IMR-90 (cell line): Measurements from ENCODE around the gene F5. TPM values are rescaled to one million over a fixed set of nuclear protein-coding genes. Genes with fewer than 3 reads are reported as not detected.

ENCODE experiments used
- ATAC-seq: fragments of 200-7000 bp; cut with Tn5 transposase; 2 replicates; pipeline ENCODE4 v1.9.1; 2020; ENCODE audit warnings: low read depth, mild to moderate bottlenecking, moderate library complexity
- BruUV-seq: library from RNA; stranded (reverse); fragments of 400-500 nt; replicated peaks from 2 replicates; lab custom pipeline; 2021; lab: Mats Ljungman, UMichigan
- CTCF ChIA-PET: fragments of 300-600 bp; formaldehyde crosslinking; extraction: SDS; loops from one replicate; lab custom pipeline; 2021; ENCODE audit warnings: antibody characterized with exemption; lab: Yijun Ruan, JAX
- POLR2A ChIA-PET: fragments of 300-600 bp; sonication (Branson Sonifier 250); formaldehyde crosslinking; loops from one replicate; lab custom pipeline; 2022; ENCODE audit warnings: antibody characterized with exemption; ENCODE audit not compliant: unreplicated experiment; lab: Charles Lee
- DNase-seq: peaks from one replicate; pipeline ENCODE4 v3.0.0; 2013
- H2AFZ ChIP-seq: replicated peaks from 2 replicates; pipeline ENCODE3; 2013; ENCODE audit warnings: low read length, mild to moderate bottlenecking; ENCODE audit not compliant: poor library complexity
- H2AK5ac ChIP-seq: 2 replicates; pipeline ENCODE4 v1.6.1; 2013; ENCODE audit warnings: low read depth, low read length, inconsistent platforms
- H2AK9ac ChIP-seq: replicated peaks from 2 replicates; pipeline ENCODE3; 2013; ENCODE audit warnings: mild to moderate bottlenecking, low read depth, low read length, moderate library complexity; ENCODE audit not compliant: poor library complexity
- H2BK120ac ChIP-seq: 2 replicates; pipeline ENCODE4 v1.6.1; 2013; ENCODE audit warnings: low read depth, low read length, inconsistent platforms
- H2BK15ac ChIP-seq: 3 replicates; pipeline ENCODE4 v1.6.1; 2013; ENCODE audit warnings: low read depth, low read length, inconsistent platforms
- H2BK20ac ChIP-seq: 2 replicates; pipeline ENCODE4 v1.6.1; 2013; ENCODE audit warnings: low read depth, mild to moderate bottlenecking, inconsistent platforms, low read length, moderate library complexity
- H2BK5ac ChIP-seq: 2 replicates; pipeline ENCODE4 v1.6.1; 2013; ENCODE audit warnings: mild to moderate bottlenecking, low read depth, low read length, inconsistent platforms; ENCODE audit not compliant: poor library complexity, severe bottlenecking
- H3K14ac ChIP-seq: replicated peaks from 2 replicates; pipeline ENCODE4 v1.6.1; 2013; ENCODE audit warnings: low read depth, low read length, inconsistent platforms
- H3K18ac ChIP-seq: 2 replicates; pipeline ENCODE4 v1.6.1; 2013; ENCODE audit warnings: low read depth, low read length, control low read depth
- H3K23ac ChIP-seq: 2 replicates; pipeline ENCODE4 v1.6.1; 2013; ENCODE audit warnings: low read depth, low read length, inconsistent platforms
- H3K27ac ChIP-seq: 2 replicates; pipeline ENCODE4 v1.5.1; 2013; ENCODE audit warnings: mild to moderate bottlenecking, control low read depth, low read length; ENCODE audit not compliant: insufficient read depth
- H3K27me3 ChIP-seq: 2 replicates; pipeline ENCODE4 v1.6.1; 2013; ENCODE audit warnings: low read length; ENCODE audit not compliant: control insufficient read depth, insufficient read depth
- H3K36me3 ChIP-seq: 2 replicates; pipeline ENCODE4 v1.6.1; 2013; ENCODE audit warnings: low read length, mixed read lengths; ENCODE audit not compliant: control insufficient read depth, insufficient read depth
- H3K4ac ChIP-seq: 2 replicates; pipeline ENCODE4 v1.6.1; 2013; ENCODE audit warnings: low read depth, low read length, inconsistent platforms
- H3K4me1 ChIP-seq: 2 replicates; pipeline ENCODE4 v1.6.1; 2013; ENCODE audit warnings: low read length, mixed read lengths; ENCODE audit not compliant: control insufficient read depth, insufficient read depth
- H3K4me2 ChIP-seq: 2 replicates; pipeline ENCODE4 v1.6.1; 2013; ENCODE audit warnings: low read depth, mild to moderate bottlenecking, control low read depth, low read length, moderate library complexity
- H3K4me3 ChIP-seq: 2 replicates; pipeline ENCODE4 v1.5.1; 2013; ENCODE audit warnings: low read depth, mild to moderate bottlenecking, control low read depth, low read length, moderate library complexity; ENCODE audit not compliant: insufficient read depth
- H3K56ac ChIP-seq: 2 replicates; pipeline ENCODE4 v1.6.1; 2013; ENCODE audit warnings: low read length, inconsistent platforms; ENCODE audit not compliant: insufficient read depth; ENCODE audit errors: extremely low read depth
- H3K79me1 ChIP-seq, 2 experiments: 2 replicates each; pipeline ENCODE4 v1.6.1; 2013; ENCODE audit warnings: low read length in 2 of 2, inconsistent platforms in 1 of 2, low read depth in 1 of 2
- H3K9ac ChIP-seq: 2 replicates; pipeline ENCODE4 v1.6.1; 2013; ENCODE audit warnings: low read depth, low read length, control low read depth
- H3K9me1 ChIP-seq: 2 replicates; pipeline ENCODE4 v1.6.1; 2013; ENCODE audit warnings: low read length, inconsistent platforms; ENCODE audit not compliant: insufficient read depth
- H3K9me3 ChIP-seq: 2 replicates; pipeline ENCODE4 v1.6.1; 2013; ENCODE audit warnings: low read length; ENCODE audit not compliant: control insufficient read depth, insufficient read depth
- H4K20me1 ChIP-seq: 2 replicates; pipeline ENCODE4 v1.6.1; 2013; ENCODE audit warnings: low read length, inconsistent platforms; ENCODE audit not compliant: insufficient read depth
- H4K5ac ChIP-seq: 2 replicates; pipeline ENCODE4 v1.6.1; 2013; ENCODE audit warnings: mild to moderate bottlenecking, low read depth, low read length, control low read depth
- H4K8ac ChIP-seq, 2 experiments: 2 replicates each; pipeline ENCODE4 v1.6.1; 2013; ENCODE audit warnings: low read depth in 2 of 2, low read length in 2 of 2, control low read depth in 1 of 2, inconsistent platforms in 1 of 2
- H4K91ac ChIP-seq: 2 replicates; pipeline ENCODE4 v1.6.1; 2013; ENCODE audit warnings: low read depth, low read length, inconsistent platforms; ENCODE audit not compliant: insufficient read depth
- MAFK ChIP-seq: IDR thresholded peaks from 2 replicates; pipeline ENCODE4 v1.6.1; 2012; ENCODE audit warnings: low read depth, low read length, improper control_type of control experiment
- WGBS, 2 experiments: methylation state at CpG; one replicate each; pipeline versions ENCODE4 v1.1.5 to v1.1.7; 2013; ENCODE audit warnings: missing lambda C conversion rate in 2 of 2; ENCODE audit not compliant: insufficient read length in 1 of 2; ENCODE audit errors: extremely low coverage in 2 of 2; 5-methylcytosine and 5-hydroxymethylcytosine counted together
- dilution Hi-C: fragments of 300-500 bp; cut with HindIII; formaldehyde crosslinking; loops from one replicate; pipeline ENCODE4 v1.14.3; 2018; ENCODE audit warnings: low sequenced_read_pairs; ENCODE audit not compliant: unreplicated experiment
- in situ Hi-C: fragments of 300-500 bp; cut with MboI; formaldehyde crosslinking; loops from 3 replicates; pipeline ENCODE4 v1.14.3; 2019; ENCODE audit warnings: low sequenced_read_pairs, inconsistent platforms, mixed read lengths
- intact Hi-C: fragments of 100-400 bp; cut with micrococcal nuclease; formaldehyde crosslinking; loops from 2 replicates; pipeline ENCODE4 v1.10.0; 2022
- polyA plus RNA-seq, 3 experiments: library from polyadenylated mRNA; depleted of rRNA; stranded (reverse); fragments of >200 nt; gene quantifications; 2 replicates each; pipeline ENCODE4 v1.2.3, GENCODE V29; 2012; ENCODE audit warnings: low replicate concordance in 1 of 3
- total RNA-seq: library from RNA; depleted of rRNA; stranded (reverse); fragments of >200 nt; gene quantifications from 2 replicates; pipeline ENCODE4 v1.2.3, GENCODE V29; 2012

F5 gene
- total and polyA plus RNA-seq, 2 of the 4 experiments (the other 2 are of a cell fraction), result not detected

DNA sequence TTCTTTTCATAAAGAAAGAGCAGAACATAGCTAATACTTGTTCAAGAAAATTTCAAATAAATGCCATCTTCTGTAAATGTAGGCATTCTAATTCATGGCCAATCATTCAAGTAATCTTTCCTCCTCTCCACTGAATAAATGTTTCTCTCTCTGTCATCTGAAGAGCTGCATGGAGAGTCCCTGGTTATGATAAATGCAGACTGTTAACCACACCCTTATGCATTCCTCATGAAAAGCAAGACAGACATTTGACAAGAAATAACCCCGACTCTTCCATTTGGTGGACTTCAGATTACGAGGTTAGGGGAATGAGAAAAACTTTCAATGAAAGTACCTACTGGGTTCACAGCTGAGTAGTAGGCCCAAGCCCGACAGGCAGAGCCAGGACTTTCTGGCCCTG is 55.8 kb downstream of the F5 start:
- H3K23ac ChIP-seq, result no peak overlapping the region
- H3K4me1 ChIP-seq, result no peaks in the 10 kb centered on the region
- no peak overlapping the region for H3K27ac ChIP-seq
- no peaks in the 10 kb centered on the region for H4K20me1 ChIP-seq
- H2BK20ac ChIP-seq, result no peak overlapping the region
- in situ Hi-C loops (no loop called here), dilution Hi-C loops (no loop called here), intact Hi-C loops (no loop called here)
- H2AFZ ChIP-seq, result no peak overlapping the region
- TF ChIP-seq MAFK, result no peak
- H3K4me3 ChIP-seq, result no peak overlapping the region
- no TSS peak for BruUV-seq
- WGBS, 2 experiments, result no CpG with 5 or more reads among the region's 3 CpGs
- H3K56ac ChIP-seq, result no peak overlapping the region
- CTCF ChIA-PET, result no interaction called here
- no peak overlapping the region for H4K91ac ChIP-seq
- no peak overlapping the region for H3K4me2 ChIP-seq
- peaks cover 3% of the 10 kb centered on the region; the same call in 1 of the 2 replicates for H3K27me3 ChIP-seq
- no peak overlapping the region for H2BK5ac ChIP-seq
- H3K14ac ChIP-seq, result no peak overlapping the region
- H3K36me3 ChIP-seq, result no peaks in the 10 kb centered on the region
- no peak for DNase-seq
- H3K9ac ChIP-seq, result no peak overlapping the region
- no peak overlapping the region for H2BK15ac ChIP-seq
- no peaks in the 10 kb centered on the region for H3K9me3 ChIP-seq
- H2BK120ac ChIP-seq, result no peak overlapping the region
- no peak overlapping the region for H4K8ac ChIP-seq
- no peak overlapping the region for H2AK9ac ChIP-seq
- H3K4ac ChIP-seq, result no peak overlapping the region
- no peak overlapping the region for H3K18ac ChIP-seq
- ATAC-seq, result no peak
- H3K9me1 ChIP-seq, result no peaks in the 10 kb centered on the region
- H4K5ac ChIP-seq, result no peak overlapping the region
- no peaks in the 10 kb centered on the region for H3K79me1 ChIP-seq
- H2AK5ac ChIP-seq, result no peak overlapping the region
- POLR2A ChIA-PET, result no interaction called here
